Measurements from ENCODE around the gene RWDD2A.

The RWDD2A gene

DNA sequence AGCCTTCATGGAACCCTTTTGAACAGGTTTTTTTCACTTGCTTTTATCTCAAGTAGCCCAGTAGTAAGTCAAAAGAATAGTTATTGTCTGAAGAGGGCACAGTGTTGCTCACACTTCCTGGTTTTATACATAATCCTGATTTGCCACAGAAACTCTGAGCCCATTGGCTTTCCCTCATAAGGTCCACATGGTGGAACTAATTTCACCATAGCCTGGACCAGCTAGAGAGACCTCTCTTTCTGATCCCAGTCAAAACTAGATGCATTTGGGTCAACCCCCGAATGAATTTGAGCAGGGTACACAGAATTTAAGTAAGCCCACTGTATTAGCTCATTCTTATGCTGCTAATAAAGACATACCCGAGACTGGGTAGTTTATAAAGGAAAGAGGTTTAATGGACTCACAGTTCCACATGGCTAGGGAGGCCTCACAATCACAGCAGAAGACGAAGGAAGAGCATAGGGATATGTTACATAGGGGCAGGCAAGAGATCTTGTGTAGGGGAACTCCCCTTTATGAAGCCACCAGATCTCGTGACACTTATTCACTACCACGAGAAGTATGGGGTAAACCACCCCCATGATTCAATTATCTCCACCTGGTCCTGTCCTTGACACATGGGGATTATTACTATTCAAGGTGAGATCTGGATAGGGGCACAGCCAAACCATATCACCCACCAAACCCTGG, 6.2 kb downstream of the RWDD2A start:
- DNase-seq = no peak

DNA sequence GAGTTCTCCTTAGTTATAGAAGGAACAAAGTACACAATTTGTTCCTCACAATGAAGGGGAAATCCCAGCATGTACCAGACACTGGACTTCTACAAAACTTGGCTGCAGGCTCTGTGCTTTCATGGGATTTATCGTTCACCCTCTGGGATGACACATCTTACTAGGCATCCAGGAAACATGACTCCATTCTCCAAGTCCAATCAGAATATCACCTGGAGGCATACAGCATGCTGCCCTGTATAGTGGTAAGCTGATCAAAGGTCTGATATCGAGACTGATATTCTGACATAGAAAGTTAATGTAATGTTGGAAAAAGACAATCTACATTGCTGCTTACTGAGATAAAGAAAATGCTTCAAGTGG, 6.7 kb downstream of the RWDD2A start:
- no peak for DNase-seq

DNA sequence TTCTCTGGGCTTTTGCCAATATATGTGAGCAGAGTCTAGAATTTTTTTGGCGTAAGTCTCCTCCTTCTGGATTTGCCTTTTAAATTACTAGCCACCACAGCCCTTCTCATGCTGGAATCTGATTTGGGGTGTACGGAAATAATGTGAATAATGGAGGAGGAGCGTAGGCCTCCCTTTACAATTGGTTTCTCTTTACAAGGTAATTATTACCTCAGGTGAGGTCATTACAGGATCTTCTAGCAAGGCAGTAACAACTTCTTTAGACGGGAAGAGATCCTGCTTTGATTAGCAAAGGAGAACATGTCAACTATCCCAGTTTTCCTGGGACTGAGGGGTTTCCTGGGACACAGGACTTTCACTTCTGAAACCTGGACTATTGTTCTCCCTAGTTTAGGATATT, 8.9 kb downstream of the RWDD2A start:
- no peak for DNase-seq

DNA sequence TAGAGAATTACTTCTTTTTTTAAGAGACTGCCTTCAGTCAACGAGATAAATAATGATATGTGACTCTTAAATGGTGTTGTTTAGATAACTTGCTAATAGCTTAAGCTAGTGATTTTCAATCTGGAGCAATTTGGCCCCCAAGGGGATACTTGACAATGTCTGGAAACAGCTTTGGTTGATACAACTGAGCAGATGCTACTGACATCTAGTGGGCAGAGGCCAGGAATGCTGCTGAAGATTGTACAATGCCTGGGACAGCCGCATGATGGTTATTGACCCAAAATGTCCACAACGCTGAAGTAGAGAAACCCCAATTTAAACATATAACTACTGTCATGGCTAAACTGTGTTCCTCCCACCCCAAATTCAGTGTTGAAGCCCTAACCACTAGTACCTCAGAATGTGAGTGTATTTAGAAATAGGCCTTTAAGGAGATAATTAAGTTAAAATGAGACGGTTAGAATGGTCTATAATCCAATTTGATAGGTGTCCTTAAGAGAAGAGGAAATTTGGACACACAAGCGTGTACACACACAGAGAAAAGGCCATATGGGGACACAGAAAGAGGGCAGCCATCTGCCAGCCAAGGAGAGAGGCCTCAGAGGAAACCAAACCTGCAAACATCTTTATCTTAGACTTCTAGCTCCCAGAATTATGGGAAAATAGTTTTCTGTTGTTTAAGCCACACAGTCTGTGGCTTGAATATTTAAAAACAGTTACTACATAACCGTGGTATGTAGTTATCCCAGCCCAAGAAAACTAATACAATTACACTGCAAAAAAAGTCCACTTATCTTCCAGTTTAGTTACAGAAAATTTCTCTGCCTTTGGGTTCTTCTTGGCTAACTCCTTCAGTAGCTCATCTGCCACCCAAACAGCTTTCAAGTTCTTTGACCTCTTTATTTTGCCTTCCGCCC, 22.2 kb downstream of the RWDD2A start:
- DNase-seq = peak; percentile 15

DNA sequence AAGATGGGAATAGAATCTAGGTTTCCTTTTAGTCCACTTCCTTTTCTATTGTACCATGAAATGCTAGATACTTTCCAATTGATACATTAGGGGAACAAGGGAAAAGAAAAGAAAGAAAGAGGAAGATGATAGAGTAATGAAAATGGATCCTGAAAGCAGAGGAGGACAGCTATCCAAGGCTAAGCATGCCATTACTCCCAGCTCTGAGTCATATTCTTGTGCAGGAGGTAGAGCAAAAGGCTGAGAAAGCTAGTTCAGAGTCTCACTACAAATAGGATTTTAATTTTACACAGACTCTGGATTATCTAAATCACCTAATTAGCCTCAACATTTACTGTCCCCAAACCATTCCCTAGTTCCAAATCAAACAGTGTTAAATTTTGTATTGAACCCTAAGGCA, 23.6 kb downstream of the RWDD2A start:
- no peak for DNase-seq

DNA sequence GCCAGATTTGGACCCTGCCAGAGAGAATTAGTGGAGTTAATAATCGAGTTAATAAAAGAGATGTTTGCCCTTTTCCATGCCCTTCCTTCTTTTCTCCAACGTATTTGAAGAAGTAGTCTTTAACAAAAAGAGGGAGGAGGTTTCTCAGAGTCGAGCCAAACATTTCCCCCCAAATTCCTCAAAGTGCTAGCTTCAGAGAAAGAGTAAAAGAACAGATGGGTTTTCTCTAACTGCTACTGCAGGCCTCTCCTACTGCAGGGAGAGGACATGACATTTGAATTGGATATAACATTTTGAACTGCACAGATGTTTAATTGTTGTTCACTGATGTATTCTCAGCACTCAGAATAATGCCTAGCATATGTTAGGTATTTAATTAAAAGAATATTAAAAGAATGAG, 25.5 kb downstream of the RWDD2A start:
- DNase-seq = no peak

DNA sequence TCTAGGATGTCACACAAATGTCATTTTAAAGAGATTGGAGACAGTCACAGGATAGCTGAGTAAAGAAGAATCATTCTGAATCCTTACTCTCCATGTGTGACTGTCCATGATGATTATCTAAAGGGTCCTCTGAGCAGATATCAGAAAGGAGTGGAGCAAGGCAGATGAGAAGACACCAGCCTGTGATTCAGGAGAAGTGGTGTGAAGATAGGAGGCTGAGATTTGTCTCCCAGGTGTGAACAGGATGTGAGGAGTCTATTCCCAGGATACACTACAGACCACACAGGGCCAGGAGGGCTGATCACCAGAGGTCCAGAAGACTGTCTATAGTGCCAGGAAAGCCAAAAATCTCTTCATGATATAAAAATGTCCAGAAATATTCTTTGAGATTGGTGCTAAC, 27.0 kb downstream of the RWDD2A start:
- no peak for DNase-seq

DNA sequence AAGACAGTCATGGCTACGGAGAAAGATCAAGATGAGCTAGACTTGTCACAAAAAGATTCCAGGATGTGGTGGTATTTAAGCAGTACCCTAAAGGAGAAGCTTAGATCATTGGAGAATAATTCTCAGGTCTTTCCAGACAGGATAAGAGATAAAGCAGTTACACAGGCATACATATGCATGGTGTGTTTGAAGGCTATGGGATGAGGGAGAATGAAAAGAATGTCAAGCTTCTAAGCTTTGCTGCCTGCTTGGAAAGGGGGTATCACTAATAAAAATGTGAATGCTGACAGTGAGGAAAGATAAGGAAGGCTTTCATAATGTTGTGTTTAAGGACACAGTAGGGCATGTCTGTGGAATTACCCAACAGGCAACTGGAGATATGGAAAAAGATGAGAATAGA, 28.1 kb downstream of the RWDD2A start:
- no peak for DNase-seq

DNA sequence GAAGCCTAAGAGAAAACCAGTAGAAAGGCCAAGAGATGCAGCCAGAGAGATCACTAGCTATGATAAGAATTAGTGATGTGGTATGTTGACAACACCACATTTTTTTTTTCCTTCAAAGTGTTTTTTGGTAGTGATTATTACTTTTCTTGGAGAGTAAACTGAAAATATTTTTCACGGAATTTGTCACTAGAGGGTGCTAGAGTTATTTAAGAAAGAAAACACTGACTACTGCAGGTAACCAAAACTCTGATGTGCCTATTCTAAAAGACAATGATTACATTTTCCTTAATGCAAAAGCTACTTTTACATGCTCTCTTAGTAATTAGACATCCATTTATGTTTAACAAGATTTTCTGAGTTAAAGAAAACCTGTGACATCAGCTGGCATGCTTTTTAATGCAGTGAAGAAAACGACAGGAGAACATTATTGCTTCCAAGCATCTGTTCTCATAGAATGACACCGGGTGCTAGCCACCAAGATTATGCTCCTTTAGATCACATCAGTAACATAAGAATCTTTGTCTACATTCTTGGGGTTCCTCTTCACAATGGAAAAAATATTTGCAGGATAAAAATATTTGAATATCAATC, 28.8 kb downstream of the RWDD2A start:
- DNase-seq = no peak

DNA sequence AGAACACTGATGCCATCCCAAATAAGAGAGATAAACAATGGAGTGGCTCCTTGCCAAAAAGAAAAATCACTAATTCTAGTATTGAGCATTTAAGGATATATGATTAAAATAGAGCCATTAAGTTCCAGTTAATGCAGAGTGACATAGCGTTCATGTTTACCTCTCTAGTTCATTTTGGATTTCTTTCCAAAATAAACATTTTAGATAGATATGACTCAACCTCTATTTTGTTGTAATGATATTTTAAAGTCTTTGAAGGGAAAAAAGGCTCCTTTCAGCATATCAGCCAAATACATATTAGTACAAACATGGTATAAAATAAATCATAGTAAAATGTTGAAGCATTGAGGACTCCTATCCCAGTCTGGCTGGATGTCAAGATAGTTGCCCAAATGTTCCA, 33.4 kb downstream of the RWDD2A start:
- no peak for DNase-seq

DNA sequence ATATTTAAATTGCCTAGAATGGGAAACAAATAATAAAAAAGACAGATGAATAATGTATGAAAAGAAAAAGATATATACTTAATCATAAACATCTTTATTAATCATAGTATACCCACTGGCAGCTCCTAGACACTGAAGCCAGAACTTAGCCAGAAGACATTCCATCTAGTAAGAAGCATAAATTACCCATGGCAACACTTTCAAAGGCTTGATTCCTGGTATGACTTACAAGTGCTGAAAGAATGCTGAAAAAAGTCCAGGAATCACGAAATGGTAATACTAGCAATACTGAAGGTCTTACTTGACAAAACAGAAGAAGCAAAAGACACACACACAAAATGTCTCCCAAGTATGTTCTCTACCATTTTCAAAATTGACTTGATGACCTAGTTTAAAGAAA, 38.0 kb downstream of the RWDD2A start:
- DNase-seq = no peak

DNA sequence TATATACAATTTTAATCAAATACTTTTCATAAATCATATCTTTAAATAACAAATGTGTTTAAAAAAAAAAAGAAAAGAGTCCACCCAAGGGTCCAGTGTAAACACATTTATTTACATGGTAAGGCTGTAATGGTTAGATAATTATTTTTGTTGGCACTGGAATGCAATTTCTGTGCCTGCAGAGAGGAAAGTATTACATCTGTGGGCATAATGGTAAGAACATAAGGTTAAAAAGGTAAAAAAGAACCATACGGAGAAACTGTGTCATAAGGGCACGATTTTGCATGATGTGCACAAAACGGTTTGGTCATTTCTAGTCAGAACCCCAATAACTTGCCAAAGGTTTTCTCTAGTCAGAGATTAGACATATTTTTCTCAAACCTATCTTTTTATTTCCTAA, 54.3 kb downstream of the RWDD2A start:
- no peak for DNase-seq

Measured in T-helper 9 cell (primary cell).